HL-60/S4 treated with retinoic acid at 250 ng/mL for 4 days and 3 days (cell line): ENCODE measurements around the gene COL13A1.

Experiments
- in situ Hi-C: fragments of 300-500 bp; cut with MboI; formaldehyde crosslinking; loops from 2 replicates; pipeline ENCODE4 v1.7.0; 2022; ENCODE audit warnings: low sequenced_read_pairs

The COL13A1 gene

DNA sequence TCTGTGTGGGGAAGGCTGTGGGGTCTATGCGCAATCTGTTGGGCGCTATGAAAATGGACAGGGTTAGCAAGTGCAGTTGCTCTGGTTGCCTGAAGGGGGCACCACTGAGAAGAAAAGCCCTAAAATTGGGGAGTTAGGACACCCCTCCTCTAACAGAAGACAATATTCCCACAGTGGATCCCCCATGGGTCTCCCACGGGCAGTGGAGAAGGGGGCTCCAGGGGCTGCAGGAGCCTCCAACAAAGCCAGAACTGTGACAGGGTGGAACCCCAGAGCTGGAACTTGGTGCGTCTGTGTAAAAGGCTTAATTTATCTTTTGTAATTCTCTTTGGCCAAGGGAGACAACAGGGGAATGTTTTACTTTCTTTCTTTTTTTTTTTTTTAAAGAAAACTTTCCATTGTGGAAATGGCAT, 12.5 kb upstream of the COL13A1 start:
- in situ Hi-C loops, result no loop called here

DNA sequence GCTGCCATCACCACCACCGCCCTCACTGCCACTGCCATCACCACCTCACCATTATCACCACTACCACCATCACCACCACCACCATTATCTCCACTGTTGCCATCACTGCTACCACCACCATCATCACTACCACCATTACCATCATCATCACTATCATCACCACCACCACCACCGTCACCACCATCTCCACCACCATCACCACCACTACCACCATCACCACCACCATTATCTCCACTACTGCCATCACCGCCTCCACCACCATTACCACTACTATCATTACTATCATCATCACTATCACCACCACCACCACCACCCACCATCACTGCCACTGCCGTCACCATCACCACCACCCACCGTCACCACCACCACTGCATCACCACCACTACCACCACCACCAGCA, 9.9 kb upstream of the COL13A1 start:
- in situ Hi-C loops, result no loop called here

DNA sequence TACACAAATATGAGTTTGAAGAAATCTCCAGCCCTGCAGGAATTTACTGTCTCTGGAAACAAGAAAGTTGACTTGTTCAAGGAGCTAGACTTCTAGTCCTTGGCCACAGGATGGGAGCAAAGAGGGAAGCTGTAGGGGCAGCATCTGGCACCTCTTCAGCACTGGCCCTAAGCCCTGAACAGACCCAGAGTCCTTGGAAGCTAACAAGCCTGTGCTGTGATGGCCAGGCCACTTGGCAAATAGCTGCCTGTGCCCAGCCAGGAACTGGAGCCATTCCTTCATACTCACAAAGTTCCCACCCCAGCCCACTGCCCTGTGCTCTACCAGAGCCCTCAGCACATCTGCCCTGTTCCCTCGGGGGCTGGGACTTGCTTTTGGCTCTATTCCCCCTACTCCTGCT, 9.4 kb upstream of the COL13A1 start:
- in situ Hi-C loops, result no loop called here

DNA sequence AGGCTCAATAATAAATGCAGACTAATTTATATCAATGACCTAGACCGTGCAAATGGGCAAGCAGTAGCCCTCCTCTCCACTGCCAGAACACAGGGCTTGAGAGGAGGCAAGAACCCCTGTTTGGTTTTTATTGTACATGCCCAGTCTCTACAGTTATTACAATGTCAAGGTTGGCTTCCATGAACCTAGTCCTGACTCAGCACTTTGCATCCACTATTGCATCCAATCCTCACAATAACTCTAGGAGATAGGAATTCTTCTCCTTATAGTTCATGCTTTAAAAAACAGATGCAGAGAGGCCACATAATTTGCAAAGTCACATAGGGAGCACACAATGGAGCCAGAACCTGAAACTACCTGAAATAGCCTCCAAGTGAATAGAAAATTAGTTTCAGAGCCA, 7.0 kb upstream of the COL13A1 start:
- in situ Hi-C loops, result no loop called here

DNA sequence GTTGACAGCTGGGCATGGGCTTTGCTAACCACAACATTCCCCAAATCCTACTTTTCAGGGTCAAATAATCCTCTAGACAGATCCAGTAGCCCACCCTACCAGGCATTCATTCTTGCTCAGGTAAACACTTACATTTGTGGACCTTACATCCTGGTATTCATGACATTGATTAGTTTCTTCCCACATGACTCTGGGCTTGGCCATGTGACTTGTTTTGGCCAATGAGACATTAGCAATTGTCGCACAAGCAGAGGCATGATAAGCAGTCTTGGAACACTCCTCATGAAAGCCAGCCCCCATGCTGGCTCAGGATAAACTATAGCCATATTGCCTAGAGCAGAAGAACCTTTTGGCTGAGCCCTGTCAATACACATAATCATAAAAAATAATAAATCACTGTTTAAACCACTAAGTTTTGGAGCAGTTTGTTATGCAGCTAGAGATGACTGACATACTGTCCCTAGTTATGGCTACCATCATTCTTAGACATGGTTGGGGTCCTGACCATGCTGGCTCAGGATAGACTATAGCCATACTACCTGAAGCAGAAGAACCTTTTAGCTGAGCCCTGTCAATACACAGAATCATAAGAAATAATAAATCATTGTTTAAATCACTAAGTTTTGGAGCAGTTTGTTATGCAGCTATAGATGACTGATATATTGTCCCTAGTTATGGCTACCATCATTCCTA, 6.3 kb upstream of the COL13A1 start:
- in situ Hi-C loops, result no loop called here

DNA sequence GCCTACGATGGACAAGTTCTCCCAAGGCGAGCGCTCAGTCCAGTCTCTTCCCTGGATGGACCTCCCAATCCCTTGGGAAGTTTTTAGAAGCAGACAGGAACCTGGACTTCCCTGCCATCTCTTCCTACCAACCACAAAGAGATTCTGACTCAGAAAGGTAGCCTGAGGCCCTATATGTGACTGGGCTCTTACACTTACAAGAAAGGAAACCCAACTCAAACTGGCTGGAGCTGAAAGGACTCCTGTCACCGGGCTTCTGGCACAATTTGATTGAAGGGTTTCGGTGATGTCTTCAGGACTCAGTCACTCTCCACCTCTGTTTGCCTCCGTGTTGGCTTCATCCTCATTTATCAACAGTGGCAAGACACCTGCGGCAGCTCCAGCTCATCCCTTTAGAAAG, 3.7 kb upstream of the COL13A1 start:
- in situ Hi-C loops, result no loop called here

DNA sequence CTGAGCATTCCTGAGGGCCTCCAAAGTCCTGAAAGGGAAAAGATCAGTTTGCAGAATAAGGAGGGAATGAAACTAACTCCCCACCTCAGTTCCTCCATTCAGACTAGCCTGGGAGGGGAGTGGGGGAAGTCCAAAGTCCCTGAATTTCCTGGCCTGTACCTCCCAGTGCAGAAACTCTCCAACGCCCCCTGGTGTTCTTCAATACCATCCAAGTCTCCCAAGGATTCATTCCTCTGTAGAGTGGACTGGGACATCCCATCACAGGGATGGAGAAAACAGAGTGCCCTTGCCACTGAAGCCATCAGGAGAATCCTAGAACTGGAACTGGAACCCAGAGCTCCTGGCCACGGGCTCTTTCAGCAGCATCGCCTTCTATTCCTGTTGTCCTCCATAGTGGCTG, 1.6 kb upstream of the COL13A1 start:
- in situ Hi-C loops, result no loop called here

DNA sequence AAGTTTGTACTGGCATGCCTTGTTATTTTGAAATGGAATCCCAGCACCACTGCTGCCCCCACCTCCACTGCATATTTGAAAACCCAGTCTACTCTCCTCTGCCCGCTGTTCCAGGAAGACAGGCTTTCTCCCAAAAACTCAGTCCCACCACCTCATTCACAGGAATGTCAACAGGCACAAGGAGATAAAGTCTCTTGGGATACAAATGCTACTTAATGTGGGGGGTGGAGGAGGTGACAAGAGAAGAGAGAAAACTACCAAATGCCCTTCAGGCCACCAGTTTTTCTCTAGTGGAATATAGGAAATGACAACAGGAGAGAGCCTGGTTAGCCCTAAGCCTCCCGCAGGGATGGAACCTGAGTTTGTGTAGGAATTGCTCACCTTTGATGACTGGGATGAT, 1.0 kb upstream of the COL13A1 start:
- in situ Hi-C loops, result no loop called here

DNA sequence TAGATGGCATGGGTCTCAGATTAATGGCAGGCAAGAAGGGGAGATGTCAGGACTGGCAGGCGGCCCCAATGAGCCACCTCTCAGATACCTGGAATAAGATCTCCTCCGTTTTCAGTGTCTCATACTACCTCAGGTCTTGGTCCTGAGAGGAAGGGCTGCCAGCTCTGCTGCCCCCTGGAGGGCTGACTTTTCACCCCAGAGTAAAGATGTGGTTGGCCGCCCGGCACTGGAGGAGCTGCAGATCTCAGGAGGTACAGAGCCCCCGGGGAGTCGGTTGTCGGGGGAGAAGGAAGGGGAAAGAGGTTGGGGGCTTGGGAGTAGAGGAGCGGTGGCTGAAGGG, 642 bp upstream of the COL13A1 start:
- in situ Hi-C loops, result no loop called here

DNA sequence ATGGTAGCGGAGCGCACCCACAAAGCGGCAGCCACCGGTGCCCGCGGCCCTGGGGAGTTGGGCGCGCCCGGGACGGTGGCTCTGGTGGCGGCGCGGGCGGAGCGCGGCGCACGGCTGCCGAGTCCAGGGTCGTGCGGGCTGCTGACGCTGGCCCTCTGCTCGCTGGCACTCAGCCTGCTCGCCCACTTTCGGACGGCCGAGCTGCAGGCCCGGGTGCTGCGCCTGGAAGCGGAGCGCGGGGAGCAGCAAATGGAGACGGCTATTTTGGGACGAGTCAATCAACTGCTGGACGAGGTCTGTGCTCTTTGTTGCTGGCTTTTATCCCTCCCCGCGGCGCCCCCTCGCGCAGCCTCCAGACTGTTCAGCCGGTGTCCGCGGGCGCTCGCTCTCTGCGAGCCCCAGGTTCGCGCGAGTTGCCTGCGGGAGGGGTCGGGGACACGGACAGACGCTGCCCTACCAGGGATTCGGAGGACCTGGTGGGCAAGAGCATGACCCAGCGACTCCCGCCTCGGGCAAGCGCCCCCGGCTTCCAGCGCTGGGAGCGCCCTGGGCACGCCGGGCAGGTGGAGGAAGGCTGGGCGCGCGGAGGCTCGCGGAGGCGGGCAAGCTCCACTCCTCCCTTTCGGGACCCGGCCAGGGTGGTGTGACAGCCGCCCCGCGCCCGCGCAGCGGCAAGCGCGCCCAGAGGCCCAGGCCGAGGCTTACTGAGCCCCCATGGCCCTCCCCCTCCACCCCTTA, 887 bp downstream of the COL13A1 start:
- in situ Hi-C loops, result no loop called here

DNA sequence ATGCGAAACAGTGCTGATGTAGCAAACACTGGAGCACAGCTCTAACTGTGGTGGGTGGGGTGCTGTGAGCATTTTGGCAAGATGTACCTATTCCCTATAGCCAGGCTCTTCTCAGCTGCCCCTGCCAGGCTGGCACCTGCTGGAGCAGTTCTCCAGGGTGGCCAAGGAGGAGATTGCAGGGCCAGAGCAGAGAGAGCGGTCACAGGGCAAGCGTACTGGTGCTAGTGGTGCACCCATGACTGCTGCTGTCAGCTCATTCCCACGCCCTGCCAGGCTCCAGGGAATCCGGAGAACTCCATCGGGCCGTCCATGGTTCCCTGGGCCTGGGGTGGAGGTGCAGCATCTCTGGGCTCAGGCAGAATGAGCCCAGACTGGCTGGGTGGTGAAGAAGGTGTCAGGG, 2.1 kb downstream of the COL13A1 start:
- in situ Hi-C loops, result no loop called here

DNA sequence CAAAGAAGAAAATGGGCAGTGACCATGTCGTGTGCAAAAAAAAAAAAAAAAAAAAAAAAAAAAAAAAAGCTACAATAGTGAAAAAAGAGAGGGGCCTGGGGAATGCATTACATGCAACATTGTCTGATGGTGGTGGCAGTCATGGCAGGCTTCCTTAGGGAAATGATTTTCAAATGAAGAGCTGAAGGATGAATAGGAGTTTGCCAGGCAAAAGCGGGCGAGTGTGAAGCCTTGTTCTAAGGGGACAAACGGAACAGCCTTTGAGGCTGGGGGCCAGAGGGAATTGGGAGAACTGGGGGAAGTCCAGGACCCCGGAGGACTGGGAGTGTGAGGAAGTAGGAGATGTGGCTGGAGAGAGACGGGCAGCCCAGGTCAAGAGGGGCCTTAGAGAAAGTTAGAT, 3.1 kb downstream of the COL13A1 start:
- in situ Hi-C loops, result no loop called here

DNA sequence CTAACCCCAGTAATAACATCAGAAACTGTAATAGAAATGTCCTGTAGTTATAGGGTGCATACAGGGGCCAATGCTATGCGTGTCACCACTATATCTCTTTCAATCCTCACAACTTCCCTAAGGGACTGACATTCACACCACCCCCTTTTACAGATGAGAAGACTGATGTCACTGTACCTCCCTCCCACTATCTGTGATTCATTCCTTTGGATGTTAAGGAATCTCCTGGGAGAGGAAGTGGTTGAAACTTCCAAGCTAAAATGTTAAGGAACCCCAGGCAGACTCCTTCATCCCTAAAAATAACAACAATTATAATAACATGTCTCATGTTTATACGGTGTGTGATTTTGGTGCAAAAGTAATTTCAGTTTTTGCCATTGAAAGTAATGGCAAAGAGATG, 5.4 kb downstream of the COL13A1 start:
- in situ Hi-C loops, result no loop called here

DNA sequence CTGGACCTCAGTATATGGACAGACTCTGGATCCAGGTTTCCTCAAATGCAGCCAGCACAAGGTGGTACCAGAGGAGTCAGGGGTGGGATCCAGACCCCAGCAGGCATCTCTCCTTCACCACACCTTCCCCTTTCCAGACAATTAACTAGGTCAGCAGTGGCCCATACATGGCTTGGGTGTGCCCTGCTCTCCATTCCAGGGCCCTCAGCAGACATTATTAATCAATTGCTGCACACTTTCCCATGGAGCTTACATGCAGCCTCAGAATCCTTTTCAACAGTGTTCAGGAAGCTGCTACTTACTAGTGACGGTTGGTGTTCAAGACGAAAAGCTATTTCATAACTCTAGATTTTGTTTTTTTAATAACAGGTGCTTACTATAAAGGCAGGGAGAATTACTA, 6.0 kb downstream of the COL13A1 start:
- in situ Hi-C loops, result no loop called here

DNA sequence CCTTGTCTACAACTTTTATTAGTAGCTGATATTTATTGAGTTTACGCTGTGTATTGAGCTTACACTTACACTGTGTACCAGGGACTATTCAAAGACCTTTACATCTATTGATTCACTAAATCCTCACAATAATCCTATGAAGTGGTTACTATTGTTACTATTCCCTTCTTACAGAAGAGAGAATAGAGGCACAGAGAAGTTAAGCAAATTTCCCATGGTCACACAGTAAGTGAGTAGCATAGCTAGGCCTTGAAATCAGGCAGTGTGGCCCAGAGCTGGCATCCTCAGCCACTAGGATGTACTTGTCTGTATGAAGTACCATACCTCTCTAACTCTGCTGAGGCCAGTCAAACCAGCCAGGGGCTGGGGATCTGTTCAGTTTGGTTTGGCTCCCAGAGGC, 7.6 kb downstream of the COL13A1 start:
- in situ Hi-C loops, result no loop called here

DNA sequence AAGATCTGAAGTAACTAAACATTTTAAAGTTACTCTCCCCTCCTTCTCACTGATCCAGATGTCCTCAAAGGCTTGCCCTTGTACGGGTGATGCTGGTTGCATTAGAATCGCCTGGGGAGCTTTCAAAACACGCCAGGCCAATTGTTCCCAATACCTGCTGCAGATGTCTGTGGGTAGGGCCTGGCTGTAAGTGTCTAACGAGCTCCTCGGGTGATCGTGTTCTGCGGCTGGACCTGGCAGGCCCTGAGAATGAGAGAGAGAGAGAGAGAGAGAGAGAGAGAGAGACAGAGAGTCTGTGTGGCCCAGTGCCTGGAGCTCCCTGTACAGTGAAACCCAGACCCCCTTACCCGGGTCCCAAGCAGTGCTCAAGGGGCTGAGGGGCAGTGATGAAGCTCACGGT, 8.4 kb downstream of the COL13A1 start:
- in situ Hi-C loops, result no loop called here

DNA sequence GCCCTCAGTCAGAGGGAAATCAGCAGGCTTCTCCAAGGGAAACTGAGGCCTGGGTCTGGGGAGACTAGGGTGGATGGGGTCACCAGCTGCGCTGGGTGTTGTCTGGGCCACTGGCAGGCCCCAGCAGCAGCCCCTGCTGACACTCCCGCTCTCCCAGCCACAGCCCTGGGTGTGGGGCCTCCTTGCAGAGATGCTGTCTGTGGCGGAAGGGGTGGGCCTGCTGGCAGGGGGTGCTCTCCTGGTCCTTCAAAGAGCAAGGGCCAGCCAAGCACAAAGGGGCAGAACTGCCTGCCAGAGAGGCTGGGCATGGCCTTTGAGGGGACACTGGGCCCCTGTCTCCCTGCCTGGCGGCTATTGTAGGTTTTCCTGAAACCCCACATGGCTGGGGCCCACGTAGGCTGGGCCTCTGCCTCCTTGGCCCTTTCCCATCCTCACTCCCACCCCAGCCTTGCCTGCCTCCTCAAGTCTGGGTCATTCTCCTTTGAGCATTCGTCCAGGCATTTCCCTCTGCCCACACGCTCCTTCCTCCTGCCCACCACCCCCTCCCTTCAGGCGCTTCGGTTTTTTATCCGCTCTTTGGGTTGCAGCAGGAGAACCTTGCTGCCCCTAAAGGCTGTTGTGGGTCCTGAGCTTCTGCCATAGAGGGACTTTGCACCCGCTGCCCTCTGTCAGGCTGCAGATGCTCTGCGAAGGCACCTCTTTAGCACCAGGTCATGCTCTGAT, 9.1 kb downstream of the COL13A1 start:
- in situ Hi-C loops, result no loop called here

DNA sequence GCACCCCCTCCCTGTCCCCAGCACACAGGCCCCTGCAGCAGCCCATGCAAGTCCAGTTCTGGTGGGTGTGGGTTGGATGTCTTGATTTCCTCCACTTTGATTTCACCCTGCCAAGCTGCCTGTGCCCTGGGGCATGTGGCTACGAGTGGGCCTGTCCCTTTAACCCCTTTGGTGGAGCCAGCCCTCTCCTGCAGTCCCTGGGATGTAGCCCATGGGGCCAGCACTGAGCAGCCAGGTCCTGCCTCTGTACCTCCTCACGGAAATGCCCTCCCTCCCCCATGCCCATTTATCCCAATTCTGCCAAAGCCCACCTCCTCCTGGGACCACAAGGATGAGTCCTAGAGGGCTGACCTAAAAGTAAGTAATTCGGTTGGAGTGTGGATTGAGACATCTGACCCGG, 11.9 kb downstream of the COL13A1 start:
- in situ Hi-C loops, result no loop called here

DNA sequence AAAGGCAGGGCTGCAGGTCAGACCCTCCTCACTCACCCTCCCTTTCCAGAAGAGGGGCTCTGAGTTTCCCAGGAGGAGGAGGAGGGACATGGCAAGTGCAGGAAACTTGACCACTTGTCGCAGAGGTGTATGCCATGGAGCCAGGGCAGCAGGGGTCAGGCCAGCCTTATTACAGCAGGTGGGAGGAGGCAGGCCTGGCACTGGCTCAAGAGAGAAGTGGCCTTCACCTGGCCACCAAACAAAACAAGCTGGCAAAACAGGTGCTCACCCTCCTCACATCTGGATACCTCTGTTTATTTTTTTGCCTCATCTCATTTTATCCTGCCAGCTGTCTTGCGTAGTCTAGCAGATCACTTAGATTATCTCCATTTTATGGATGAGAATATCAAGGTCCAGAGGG, 12.5 kb downstream of the COL13A1 start:
- in situ Hi-C loops, result no loop called here

DNA sequence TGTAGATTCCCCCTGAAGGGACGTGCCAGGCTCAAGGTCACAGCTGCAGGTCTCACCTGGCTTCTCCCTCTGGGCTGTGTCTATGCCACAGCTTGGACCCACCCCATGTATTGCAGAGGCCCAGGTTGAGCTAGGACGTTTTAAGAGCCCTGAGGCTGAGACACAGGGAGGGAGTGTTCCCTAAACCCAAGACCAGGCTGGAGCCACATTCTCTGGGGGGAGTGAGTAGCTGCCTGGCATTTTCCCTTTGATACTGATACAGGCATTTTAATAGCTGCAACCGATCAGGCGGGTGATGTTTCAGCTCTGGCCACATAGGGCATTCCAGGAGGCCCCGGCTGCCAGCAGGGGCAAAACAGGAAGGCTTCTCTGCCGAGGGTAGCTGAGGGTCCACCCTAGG, 13.4 kb downstream of the COL13A1 start:
- in situ Hi-C loops, result no loop called here

DNA sequence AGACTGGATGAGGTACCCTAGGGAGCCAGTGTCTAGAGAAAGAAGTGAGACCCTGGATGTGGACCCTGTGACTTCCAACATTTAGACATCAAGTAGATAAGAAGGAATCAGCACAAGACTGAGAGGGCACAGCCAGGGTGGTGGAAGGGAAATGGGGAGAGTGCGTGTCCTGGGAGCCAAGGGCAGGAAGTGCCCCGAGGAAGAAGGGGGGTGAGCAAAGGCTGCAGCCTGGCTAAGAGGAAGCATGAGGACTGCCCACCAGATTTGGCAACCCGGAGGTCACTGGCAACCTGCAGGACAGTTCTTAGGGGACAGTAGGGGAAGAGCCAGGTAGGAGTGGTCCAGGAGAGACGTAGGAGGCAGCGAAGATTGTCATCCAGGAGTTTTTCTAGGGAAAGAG, 14.8 kb downstream of the COL13A1 start:
- in situ Hi-C loops, result no loop called here

DNA sequence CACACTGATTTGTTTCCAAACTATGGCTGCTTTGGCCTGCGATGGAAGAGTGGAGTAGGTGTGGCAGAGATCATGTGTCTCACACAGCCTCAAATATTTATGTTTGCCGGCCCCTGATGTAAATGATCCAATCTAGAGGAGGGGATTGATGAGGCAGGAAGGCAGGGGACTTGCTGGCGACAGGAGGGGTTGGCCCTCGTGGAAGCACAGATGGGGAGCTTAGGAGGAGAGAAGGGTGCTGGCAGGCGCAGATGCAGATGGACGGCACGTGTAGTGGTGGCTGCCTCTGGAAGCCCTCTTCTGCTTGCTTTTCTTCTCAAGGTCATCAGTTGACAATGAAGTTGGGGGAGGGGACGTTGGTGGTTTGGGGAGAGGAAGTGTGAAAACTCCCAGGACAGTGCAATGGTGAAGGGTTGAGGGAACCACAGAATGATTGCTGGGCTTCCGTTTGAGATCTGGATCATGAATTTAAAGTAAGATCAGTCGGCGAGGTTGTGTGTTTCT, 15.4 kb downstream of the COL13A1 start:
- in situ Hi-C loops, result no loop called here
